Smooth muscle cell (in vitro differentiated cells): ENCODE results near the gene PUS1. TPM values are rescaled to one million over a fixed set of nuclear protein-coding genes. Genes with fewer than 3 reads are reported as not detected.

ENCODE experiments used
- DNase-seq: peaks from one replicate; lab custom pipeline; 2025; ENCODE audit not compliant: unreplicated experiment; lab: John Stamatoyannopoulos, UW
- H2AFZ ChIP-seq: fragments of 200-600 bp; sonication (generic); 2 replicates; pipeline ENCODE4 v1.6.0; 2016; ENCODE audit warnings: antibody characterized with exemption, low read depth, mild to moderate bottlenecking
- H3F3A ChIP-seq: fragments of 200-600 bp; sonication (generic); 2 replicates; pipeline ENCODE4 v1.6.0; 2017; ENCODE audit warnings: antibody characterized with exemption, low read depth
- H3K27ac ChIP-seq: fragments of 200-600 bp; sonication (generic); 2 replicates; pipeline ENCODE4 v1.5.1; 2016; ENCODE audit warnings: low read depth, mild to moderate bottlenecking
- H3K27me3 ChIP-seq: fragments of 200-600 bp; sonication (generic); 2 replicates; pipeline ENCODE4 v1.6.1; 2016; ENCODE audit warnings: low read depth, mild to moderate bottlenecking
- H3K36me3 ChIP-seq: fragments of 200-600 bp; sonication (generic); 2 replicates; pipeline ENCODE4 v1.5.1; 2016; ENCODE audit warnings: low read depth
- H3K4me1 ChIP-seq: fragments of 200-600 bp; sonication (generic); 2 replicates; pipeline ENCODE4 v1.5.1; 2016; ENCODE audit warnings: low read depth
- H3K4me2 ChIP-seq: fragments of 200-600 bp; sonication (generic); 2 replicates; pipeline ENCODE4 v1.6.0; 2016; ENCODE audit warnings: mild to moderate bottlenecking
- H3K4me3 ChIP-seq: fragments of 200-600 bp; sonication (generic); 2 replicates; pipeline ENCODE4 v1.5.1; 2016; ENCODE audit warnings: mild to moderate bottlenecking
- H3K79me2 ChIP-seq: fragments of 200-600 bp; sonication (generic); 2 replicates; pipeline ENCODE4 v1.6.0; 2016; ENCODE audit warnings: low read depth, mild to moderate bottlenecking
- H3K9ac ChIP-seq: fragments of 200-600 bp; sonication (generic); 2 replicates; pipeline ENCODE4 v1.6.0; 2016; ENCODE audit warnings: low read depth
- H3K9me3 ChIP-seq: fragments of 200-600 bp; sonication (generic); replicated peaks from 2 replicates; pipeline ENCODE4 v1.5.1; 2016; ENCODE audit warnings: low read depth
- H4K20me1 ChIP-seq: fragments of 200-600 bp; sonication (generic); 2 replicates; pipeline ENCODE4 v1.6.0; 2016; ENCODE audit warnings: low read depth
- CTCF ChIP-seq: fragments of 200-600 bp; sonication (generic); IDR thresholded peaks from 2 replicates; pipeline ENCODE4 v1.5.1; 2017; ENCODE audit warnings: borderline replicate concordance, mild to moderate bottlenecking, antibody characterized with exemption; ENCODE audit not compliant: insufficient read depth, poor library complexity, severe bottlenecking
- WGBS: methylation state at CpG from one replicate; pipeline ENCODE4 v1.1.7; 2016; ENCODE audit warnings: low lambda C conversion rate; 5-methylcytosine and 5-hydroxymethylcytosine counted together
- polyA plus RNA-seq: library from polyadenylated mRNA; unstranded; fragments of >200 nt; fragmentation: Nextera tagmentation; extraction: Ambion mirVana; gene quantifications from 2 replicates; pipeline ENCODE4 v1.2.1, GENCODE V29; 2016
- total RNA-seq: library from RNA; depleted of rRNA; stranded (reverse); fragments of >200 nt; gene quantifications from 2 replicates; pipeline ENCODE4 v1.2.3, GENCODE V29; 2014

Gene PUS1
- total and polyA plus RNA-seq, 2 experiments from 2014 or later, result 6.6 to 22.2 TPM

DNA sequence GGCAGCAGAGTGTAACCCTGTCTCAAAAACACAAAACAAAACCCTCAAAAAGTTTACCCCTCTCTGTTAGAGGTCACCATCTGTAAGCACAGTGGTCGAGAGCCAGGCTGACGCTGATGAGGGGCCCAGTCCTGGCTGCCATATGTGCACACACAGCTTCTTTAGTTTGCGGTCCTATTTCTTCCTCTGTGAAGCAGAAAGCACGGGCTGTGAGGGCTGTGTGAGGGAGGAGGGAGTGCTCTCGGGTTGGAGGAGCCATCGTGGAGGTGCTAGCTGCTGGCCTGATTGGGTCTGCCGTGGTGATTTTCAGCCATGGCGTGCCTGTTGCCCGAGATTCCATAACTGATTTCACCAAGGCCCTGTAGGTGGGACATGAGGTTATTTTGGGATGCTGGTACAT, 31.2 kb upstream of the PUS1 start:
- H3K27ac ChIP-seq, result no peak overlapping the region
- no peak for DNase-seq
- H3K27me3 ChIP-seq, result no peaks in the 10 kb centered on the region
- no peaks in the 10 kb centered on the region for H3K9me3 ChIP-seq
- peaks cover 70% of the 10 kb centered on the region for H3K79me2 ChIP-seq
- H3K9ac ChIP-seq, result no peak overlapping the region
- H3K4me3 ChIP-seq, result no peak overlapping the region
- TF ChIP-seq CTCF, result no peak
- 92% methylated on average over 9 of the region's 9 CpGs for WGBS
- H3K36me3 ChIP-seq, result no peaks in the 10 kb centered on the region
- H3K4me1 ChIP-seq, result peaks cover 16% of the 10 kb centered on the region
- no peak overlapping the region for H3K4me2 ChIP-seq
- H4K20me1 ChIP-seq, result peaks cover 76% of the 10 kb centered on the region
- H2AFZ ChIP-seq, result no peak overlapping the region
- peaks cover 4% of the 10 kb centered on the region for H3F3A ChIP-seq

DNA sequence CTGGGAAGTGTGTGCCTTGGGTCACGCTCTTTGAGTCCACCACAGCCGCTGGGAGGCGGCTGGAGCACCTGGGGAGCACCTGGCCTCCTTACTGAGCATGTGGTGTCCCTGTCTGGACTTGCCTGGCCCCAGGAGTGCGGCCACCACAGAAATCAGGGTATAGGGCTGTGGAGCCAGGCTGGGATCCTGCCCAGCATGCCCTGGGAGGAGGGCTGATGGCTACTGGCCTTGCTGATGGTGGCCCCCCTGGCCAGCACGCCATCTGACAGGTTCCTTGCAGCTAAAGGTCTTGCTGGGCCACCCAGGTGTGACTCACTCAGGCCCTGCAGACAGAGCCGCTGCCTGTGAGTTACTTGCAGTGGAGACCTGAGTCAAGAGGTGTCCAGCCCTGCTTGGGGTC, 28.7 kb upstream of the PUS1 start:
- H4K20me1 ChIP-seq, result peaks cover 99% of the 10 kb centered on the region
- 75% methylated on average over 6 of the region's 6 CpGs for WGBS

GRCh38 chr12:131901431-131902331, 27.4 kb upstream of the PUS1 start:
- Histone ChIP-seq H3K4me1 (peaks cover under 1% of the 10 kb centered on the region), H3K4me2 (no peak overlapping the region), H3K4me3 (no peak overlapping the region), H4K20me1 (peaks cover 99% of the 10 kb centered on the region), H3K79me2 (peaks cover 80% of the 10 kb centered on the region), H3F3A (no peaks in the 10 kb centered on the region), H3K9ac (no peak overlapping the region), H3K27me3 (no peaks in the 10 kb centered on the region), H2AFZ (no peak overlapping the region), H3K27ac (no peak overlapping the region), H3K9me3 (no peaks in the 10 kb centered on the region), H3K36me3 (no peaks in the 10 kb centered on the region)
- no peak for DNase-seq
- TF ChIP-seq CTCF, result no peak
- WGBS, result 94% methylated on average over 30 of the region's 30 CpGs

More for the DNA sequence above, 28.7 kb upstream of the PUS1 start:
- Histone ChIP-seq H3K9me3 (no peaks in the 10 kb centered on the region), H3K79me2 (peaks cover 86% of the 10 kb centered on the region), H3K9ac (no peak overlapping the region), H3K27me3 (no peaks in the 10 kb centered on the region), H2AFZ (no peak overlapping the region), H3K4me3 (no peak overlapping the region), H3K4me1 (peaks cover 14% of the 10 kb centered on the region), H3K4me2 (no peak overlapping the region), H3K27ac (no peak overlapping the region), H3F3A (no peaks in the 10 kb centered on the region), H3K36me3 (no peaks in the 10 kb centered on the region)
- DNase-seq, result no peak
- TF ChIP-seq CTCF, result no peak
